KOPT-K1 (cell line): Measurements from ENCODE around the gene KAZN.

Experiments used
- H3K27ac ChIP-seq: fragments of 200-600 bp; sonication (generic); 2 replicates; pipeline ENCODE4 v1.5.1; 2016; ENCODE audit warnings: antibody characterized with exemption, mild to moderate bottlenecking, low read depth, low read length; ENCODE audit not compliant: poor library complexity, severe bottlenecking
- H3K36me3 ChIP-seq: fragments of 200-600 bp; sonication (generic); 2 replicates; pipeline ENCODE4 v1.5.1; 2017; ENCODE audit warnings: antibody characterized with exemption, mild to moderate bottlenecking, low read length, moderate library complexity; ENCODE audit not compliant: insufficient read depth
- H3K9me3 ChIP-seq: fragments of 200-600 bp; sonication (generic); 2 replicates; pipeline ENCODE4 v1.5.1; 2017; ENCODE audit warnings: antibody characterized with exemption, low read length, mild to moderate bottlenecking; ENCODE audit not compliant: insufficient read depth, poor library complexity, severe bottlenecking

The KAZN gene

GRCh38 chr1:15011160-15011559, 412.7 kb downstream of the KAZN start:
- Histone ChIP-seq H3K9me3 (no peaks in the 10 kb centered on the region), H3K36me3 (no peaks in the 10 kb centered on the region), H3K27ac (no peak overlapping the region)

- no peaks in the 10 kb centered on the region for H3K9me3 ChIP-seq
- H3K36me3 ChIP-seq = no peaks in the 10 kb centered on the region
- no peak overlapping the region for H3K27ac ChIP-seq
Observed at GRCh38 chr1:15011661-15012060, 413.2 kb downstream of the KAZN start.

- no peaks in the 10 kb centered on the region for H3K36me3 ChIP-seq
- no peaks in the 10 kb centered on the region for H3K9me3 ChIP-seq
- no peak overlapping the region for H3K27ac ChIP-seq
Observed at GRCh38 chr1:15012822-15013221, 414.3 kb downstream of the KAZN start.

GRCh38 chr1:15013767-15014166, 415.3 kb downstream of the KAZN start:
- no peak overlapping the region for H3K27ac ChIP-seq
- H3K36me3 ChIP-seq = no peaks in the 10 kb centered on the region
- H3K9me3 ChIP-seq = no peaks in the 10 kb centered on the region

- no peaks in the 10 kb centered on the region for H3K36me3 ChIP-seq
- H3K9me3 ChIP-seq = no peaks in the 10 kb centered on the region
- no peak overlapping the region for H3K27ac ChIP-seq
Observed at GRCh38 chr1:15014516-15014915, 416.0 kb downstream of the KAZN start.

GRCh38 chr1:15016001-15016400, 417.5 kb downstream of the KAZN start:
- H3K27ac ChIP-seq = no peak overlapping the region
- H3K9me3 ChIP-seq = no peaks in the 10 kb centered on the region
- H3K36me3 ChIP-seq = no peaks in the 10 kb centered on the region

GRCh38 chr1:15016526-15016925, 418.0 kb downstream of the KAZN start:
- no peak overlapping the region for H3K27ac ChIP-seq
- H3K9me3 ChIP-seq = no peaks in the 10 kb centered on the region
- H3K36me3 ChIP-seq = no peaks in the 10 kb centered on the region

- Histone ChIP-seq H3K9me3 (no peaks in the 10 kb centered on the region), H3K27ac (no peak overlapping the region), H3K36me3 (no peaks in the 10 kb centered on the region)
Observed at GRCh38 chr1:15017120-15017519, 418.6 kb downstream of the KAZN start.

- H3K27ac ChIP-seq = no peak overlapping the region
- no peaks in the 10 kb centered on the region for H3K36me3 ChIP-seq
- no peaks in the 10 kb centered on the region for H3K9me3 ChIP-seq
Observed at GRCh38 chr1:15018767-15019166, 420.3 kb downstream of the KAZN start.

GRCh38 chr1:15020943-15021745, 422.7 kb downstream of the KAZN start:
- Histone ChIP-seq H3K27ac (no peak overlapping the region), H3K36me3 (no peaks in the 10 kb centered on the region), H3K9me3 (no peaks in the 10 kb centered on the region)

- no peak overlapping the region for H3K27ac ChIP-seq
- no peaks in the 10 kb centered on the region for H3K36me3 ChIP-seq
- H3K9me3 ChIP-seq = no peaks in the 10 kb centered on the region
Observed at GRCh38 chr1:15022048-15022447, 423.6 kb downstream of the KAZN start.

GRCh38 chr1:15023205-15023604, 424.7 kb downstream of the KAZN start:
- Histone ChIP-seq H3K36me3 (no peaks in the 10 kb centered on the region), H3K9me3 (no peaks in the 10 kb centered on the region), H3K27ac (no peak overlapping the region)

- H3K27ac ChIP-seq = no peak overlapping the region
- H3K36me3 ChIP-seq = no peaks in the 10 kb centered on the region
Observed at GRCh38 chr1:15023976-15024375, 425.5 kb downstream of the KAZN start.

GRCh38 chr1:15026117-15026489, 427.6 kb downstream of the KAZN start:
- no peak overlapping the region for H3K27ac ChIP-seq
- no peaks in the 10 kb centered on the region for H3K36me3 ChIP-seq
- H3K9me3 ChIP-seq = no peaks in the 10 kb centered on the region

More at GRCh38 chr1:15023976-15024375, 425.5 kb downstream of the KAZN start:
- H3K9me3 ChIP-seq = no peaks in the 10 kb centered on the region

GRCh38 chr1:15027515-15027986, 429.1 kb downstream of the KAZN start:
- H3K27ac ChIP-seq = no peak overlapping the region
- H3K36me3 ChIP-seq = no peaks in the 10 kb centered on the region
- no peaks in the 10 kb centered on the region for H3K9me3 ChIP-seq

- H3K36me3 ChIP-seq = no peaks in the 10 kb centered on the region
- no peaks in the 10 kb centered on the region for H3K9me3 ChIP-seq
- H3K27ac ChIP-seq = no peak overlapping the region
Observed at GRCh38 chr1:15028102-15028501, 429.6 kb downstream of the KAZN start.
